SU-DHL-6 (cell line): ENCODE data around the gene MPEG1.

Experiments
- H2AFZ ChIP-seq: fragments of 200-600 bp; sonication (generic); 2 replicates; pipeline ENCODE4 v1.6.1; 2014; ENCODE audit warnings: low read depth, mild to moderate bottlenecking, moderate library complexity, mixed read lengths, antibody characterized with exemption, low read length; ENCODE audit not compliant: severe bottlenecking
- H3F3A ChIP-seq: fragments of 200-600 bp; shearing (Covaris generic); 2 replicates; pipeline ENCODE4 v1.6.0; 2016; ENCODE audit warnings: antibody characterized with exemption, mild to moderate bottlenecking; ENCODE audit not compliant: insufficient read depth
- H3K27ac ChIP-seq: fragments of 200-600 bp; sonication (generic); 2 replicates; pipeline ENCODE4 v1.5.1; 2016; ENCODE audit warnings: low read depth, mild to moderate bottlenecking, low read length, moderate library complexity, mixed read lengths
- H3K27me3 ChIP-seq: fragments of 200-600 bp; sonication (generic), shearing (Covaris generic); 2 replicates; pipeline ENCODE4 v1.6.0; 2014; ENCODE audit warnings: mild to moderate bottlenecking, low read length
- H3K36me3 ChIP-seq: fragments of 200-600 bp; sonication (generic); 2 replicates; pipeline ENCODE4 v1.6.1; 2014; ENCODE audit warnings: mild to moderate bottlenecking, low read length, mixed read lengths
- H3K4me2 ChIP-seq: fragments of 300-600, 200-600 bp; shearing (Covaris generic), sonication (generic); 2 replicates; pipeline ENCODE4 v1.6.0; 2014; ENCODE audit warnings: low read length, low read depth, mild to moderate bottlenecking; ENCODE audit not compliant: poor library complexity, severe bottlenecking
- H3K4me3 ChIP-seq: fragments of 200-600 bp; sonication (generic); 2 replicates; pipeline ENCODE4 v1.5.1; 2014; ENCODE audit warnings: antibody characterized with exemption, low read length, mild to moderate bottlenecking, mixed read lengths; ENCODE audit not compliant: insufficient read depth, poor library complexity, severe bottlenecking
- H3K79me2 ChIP-seq: fragments of 200-600 bp; sonication (generic); 2 replicates; pipeline ENCODE4 v1.6.1; 2014; ENCODE audit warnings: mild to moderate bottlenecking, low read length, moderate library complexity; ENCODE audit not compliant: insufficient read depth
- H3K9ac ChIP-seq: fragments of 200-600 bp; sonication (generic); 2 replicates; pipeline ENCODE4 v1.7.0; 2014; ENCODE audit warnings: mild to moderate bottlenecking, low read length
- H3K9me2 ChIP-seq: fragments of 200-600 bp; sonication (generic); replicated peaks from 2 replicates; pipeline ENCODE4 v1.6.1; 2014; ENCODE audit warnings: low read length; ENCODE audit not compliant: insufficient read depth
- H3K9me3 ChIP-seq: fragments of 200-600 bp; sonication (generic); 2 replicates; pipeline ENCODE4 v1.6.1; 2014; ENCODE audit warnings: low read length, mixed read lengths; ENCODE audit not compliant: insufficient read depth
- H4K20me1 ChIP-seq: fragments of 200-600 bp; sonication (generic); 2 replicates; pipeline ENCODE4 v1.6.1; 2014; ENCODE audit warnings: low read depth, mild to moderate bottlenecking, antibody characterized with exemption, low read length, moderate library complexity, mixed read lengths
- EZH2phosphoT487 ChIP-seq: fragments of 200-600 bp; sonication (generic), shearing (Covaris generic); conservative IDR thresholded peaks from 2 replicates; pipeline ENCODE4 v1.6.1; 2018; ENCODE audit warnings: mild to moderate bottlenecking, antibody characterized with exemption, low read length, moderate library complexity, mixed read lengths
- TF ChIP-seq, protein P1 (sequence below): fragments of 200-600 bp; sonication (generic); IDR thresholded peaks from one replicate; pipeline ENCODE4 v1.5.1; 2017; ENCODE audit warnings: antibody characterized with exemption, mild to moderate bottlenecking, low read length, moderate library complexity; ENCODE audit not compliant: insufficient read depth, poor library complexity, severe bottlenecking

Gene MPEG1

DNA sequence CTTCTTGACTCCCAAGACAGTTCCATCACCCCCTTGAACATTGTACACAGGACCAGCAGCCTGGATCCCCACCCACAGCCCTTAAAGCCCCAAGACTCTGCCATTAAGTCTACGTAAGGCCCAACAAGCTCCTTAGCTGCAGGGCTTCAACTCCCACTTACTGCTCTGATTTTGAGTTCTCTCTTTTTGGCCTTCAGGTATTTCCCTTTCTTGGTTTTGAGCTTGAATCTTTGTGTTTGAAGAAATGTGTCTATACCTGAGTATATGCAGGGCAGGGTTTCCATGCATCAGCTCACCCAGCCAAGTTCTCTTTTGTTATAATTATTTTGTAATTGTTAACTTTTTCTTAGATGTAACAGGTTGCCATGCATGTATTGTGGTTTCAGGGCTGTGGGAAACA is 10.4 kb upstream of the MPEG1 start:
- Histone ChIP-seq H3K9me2 (no peaks in the 10 kb centered on the region), H2AFZ (no peak overlapping the region), H4K20me1 (no peaks in the 10 kb centered on the region), H3K27me3 (no peaks in the 10 kb centered on the region), H3K9ac (no peak overlapping the region), H3F3A (no peaks in the 10 kb centered on the region), H3K4me3 (no peak overlapping the region), H3K4me2 (no peak overlapping the region), H3K36me3 (no peaks in the 10 kb centered on the region), H3K9me3 (no peaks in the 10 kb centered on the region), H3K79me2 (no peaks in the 10 kb centered on the region), H3K27ac (no peak overlapping the region)
- no peak for TF ChIP-seq EZH2phosphoT487
- TF ChIP-seq, protein P1, sequence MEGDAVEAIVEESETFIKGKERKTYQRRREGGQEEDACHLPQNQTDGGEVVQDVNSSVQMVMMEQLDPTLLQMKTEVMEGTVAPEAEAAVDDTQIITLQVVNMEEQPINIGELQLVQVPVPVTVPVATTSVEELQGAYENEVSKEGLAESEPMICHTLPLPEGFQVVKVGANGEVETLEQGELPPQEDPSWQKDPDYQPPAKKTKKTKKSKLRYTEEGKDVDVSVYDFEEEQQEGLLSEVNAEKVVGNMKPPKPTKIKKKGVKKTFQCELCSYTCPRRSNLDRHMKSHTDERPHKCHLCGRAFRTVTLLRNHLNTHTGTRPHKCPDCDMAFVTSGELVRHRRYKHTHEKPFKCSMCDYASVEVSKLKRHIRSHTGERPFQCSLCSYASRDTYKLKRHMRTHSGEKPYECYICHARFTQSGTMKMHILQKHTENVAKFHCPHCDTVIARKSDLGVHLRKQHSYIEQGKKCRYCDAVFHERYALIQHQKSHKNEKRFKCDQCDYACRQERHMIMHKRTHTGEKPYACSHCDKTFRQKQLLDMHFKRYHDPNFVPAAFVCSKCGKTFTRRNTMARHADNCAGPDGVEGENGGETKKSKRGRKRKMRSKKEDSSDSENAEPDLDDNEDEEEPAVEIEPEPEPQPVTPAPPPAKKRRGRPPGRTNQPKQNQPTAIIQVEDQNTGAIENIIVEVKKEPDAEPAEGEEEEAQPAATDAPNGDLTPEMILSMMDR = no peak

DNA sequence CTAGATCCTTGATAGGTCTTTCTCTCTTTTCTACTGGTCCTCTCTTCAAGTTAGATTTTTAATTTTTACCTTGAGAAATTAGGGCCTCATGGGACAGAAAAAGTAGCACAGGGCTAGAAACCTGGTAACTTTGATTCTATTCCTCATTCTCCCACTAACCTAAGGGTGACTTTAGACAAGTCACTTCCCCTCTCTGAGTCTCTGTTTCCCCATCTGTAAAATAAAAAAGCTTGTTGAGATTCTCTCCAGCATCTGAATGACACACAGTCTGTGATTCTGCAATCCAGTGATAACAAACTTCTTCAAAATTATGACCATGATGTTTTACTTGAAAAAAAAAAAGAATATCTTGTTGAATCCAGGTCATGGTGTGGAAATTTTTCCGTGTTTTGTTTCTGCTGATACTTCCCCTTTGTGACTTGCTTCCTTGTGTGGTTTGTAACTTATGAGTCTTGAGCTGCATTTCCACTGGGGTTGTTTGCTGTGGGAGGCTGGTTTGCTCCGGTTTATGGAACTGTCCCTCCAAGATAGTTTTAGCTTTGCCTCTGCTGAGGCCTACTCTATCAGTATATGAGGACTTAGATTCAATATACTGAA is 9.8 kb upstream of the MPEG1 start:
- no peaks in the 10 kb centered on the region for H3K79me2 ChIP-seq
- TF ChIP-seq, protein P1 = no peak
- no peak for TF ChIP-seq EZH2phosphoT487
- no peak overlapping the region for H3K27ac ChIP-seq
- H3K36me3 ChIP-seq = no peaks in the 10 kb centered on the region
- no peak overlapping the region for H3K4me3 ChIP-seq
- H3K9me3 ChIP-seq = no peaks in the 10 kb centered on the region
- H2AFZ ChIP-seq = no peak overlapping the region
- H3K9me2 ChIP-seq = no peaks in the 10 kb centered on the region
- no peaks in the 10 kb centered on the region for H4K20me1 ChIP-seq
- H3K4me2 ChIP-seq = no peak overlapping the region
- no peaks in the 10 kb centered on the region for H3K27me3 ChIP-seq
- no peaks in the 10 kb centered on the region for H3F3A ChIP-seq
- H3K9ac ChIP-seq = no peak overlapping the region

DNA sequence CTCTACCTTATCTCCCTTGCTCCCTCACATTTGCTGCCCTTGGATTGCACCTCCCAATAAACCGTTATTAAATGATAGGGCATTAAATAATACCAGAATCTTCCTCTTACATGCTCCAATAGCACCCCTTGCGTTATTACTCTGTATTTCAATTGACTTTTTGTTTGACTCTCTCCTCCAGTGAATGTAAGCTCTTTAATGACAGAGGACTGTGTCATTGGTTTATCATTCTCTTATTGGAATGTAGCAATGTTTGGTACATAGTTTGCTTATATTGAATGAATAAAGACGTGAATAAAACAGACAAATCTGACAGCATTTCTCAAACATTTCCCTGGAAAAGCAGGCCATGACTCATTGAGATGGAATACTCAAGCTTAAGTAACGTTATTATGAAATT is 8.7 kb upstream of the MPEG1 start:
- H3K9ac ChIP-seq = no peak overlapping the region
- no peaks in the 10 kb centered on the region for H3K27me3 ChIP-seq
- TF ChIP-seq EZH2phosphoT487 = no peak
- TF ChIP-seq, protein P1 = no peak

More for the DNA sequence above, 8.7 kb upstream of the MPEG1 start:
- no peak overlapping the region for H3K27ac ChIP-seq
- H4K20me1 ChIP-seq = no peaks in the 10 kb centered on the region
- H3K4me2 ChIP-seq = no peak overlapping the region
- no peaks in the 10 kb centered on the region for H3F3A ChIP-seq
- H3K9me3 ChIP-seq = no peaks in the 10 kb centered on the region
- H3K79me2 ChIP-seq = no peaks in the 10 kb centered on the region
- no peak overlapping the region for H3K4me3 ChIP-seq
- H3K9me2 ChIP-seq = no peaks in the 10 kb centered on the region
- no peaks in the 10 kb centered on the region for H3K36me3 ChIP-seq
- H2AFZ ChIP-seq = no peak overlapping the region
